MM.1S (cell line): Measurements from ENCODE around the gene SORT1.

Source experiments
- DNase-seq: peaks from one replicate; pipeline ENCODE4 v3.0.0-alpha.2; 2015
- H2AFZ ChIP-seq: fragments of 300-600 bp; sonication (generic); 2 replicates; pipeline ENCODE4 v1.6.0; 2016; ENCODE audit warnings: antibody characterized with exemption, low read length
- H3F3A ChIP-seq: fragments of 300-600 bp; sonication (generic); 2 replicates; pipeline ENCODE4 v1.6.1; 2016; ENCODE audit warnings: mild to moderate bottlenecking, antibody characterized with exemption, low read length, moderate library complexity, mixed read lengths; ENCODE audit not compliant: insufficient read depth
- H3K27ac ChIP-seq: fragments of 300-600 bp; sonication (generic); 2 replicates; pipeline ENCODE4 v1.5.1; 2016; ENCODE audit warnings: mild to moderate bottlenecking, low read length
- H3K27me3 ChIP-seq: fragments of 300-600 bp; sonication (generic); replicated peaks from 2 replicates; pipeline ENCODE4 v1.6.0; 2016; ENCODE audit warnings: low read length; ENCODE audit not compliant: insufficient read depth
- H3K36me3 ChIP-seq: fragments of 300-600 bp; sonication (generic); replicated peaks from 2 replicates; pipeline ENCODE4 v1.6.1; 2016; ENCODE audit warnings: mild to moderate bottlenecking, low read length, mixed read lengths; ENCODE audit not compliant: insufficient read depth
- H3K4me1 ChIP-seq: fragments of 300-600 bp; sonication (generic); 2 replicates; pipeline ENCODE4 v1.6.1; 2016; ENCODE audit warnings: low read length, mixed read lengths
- H3K4me2 ChIP-seq: fragments of 300-600 bp; sonication (generic); 2 replicates; pipeline ENCODE4 v1.6.0; 2016; ENCODE audit warnings: low read depth, low read length
- H3K4me3 ChIP-seq: fragments of 300-600 bp; sonication (generic); 2 replicates; pipeline ENCODE4 v1.5.1; 2016; ENCODE audit warnings: low read length, mixed read lengths
- H3K79me2 ChIP-seq: fragments of 300-600 bp; sonication (generic); 2 replicates; pipeline ENCODE4 v1.6.1; 2016; ENCODE audit warnings: mixed run types, low read length, mixed read lengths
- H3K9ac ChIP-seq: fragments of 300-600 bp; sonication (generic); 2 replicates; pipeline ENCODE4 v1.6.1; 2016; ENCODE audit warnings: low read length, mixed read lengths
- H3K9me2 ChIP-seq: fragments of 300-600 bp; sonication (generic); replicated peaks from 2 replicates; pipeline ENCODE4 v1.6.1; 2016; ENCODE audit warnings: mild to moderate bottlenecking, low read length, mixed read lengths; ENCODE audit not compliant: insufficient read depth
- H3K9me3 ChIP-seq: fragments of 300-600 bp; sonication (generic); replicated peaks from 2 replicates; pipeline ENCODE4 v1.6.1; 2016; ENCODE audit warnings: mild to moderate bottlenecking, low read length, mixed read lengths; ENCODE audit not compliant: insufficient read depth
- H4K20me1 ChIP-seq: fragments of 300-600 bp; sonication (generic); 2 replicates; pipeline ENCODE4 v1.6.1; 2016; ENCODE audit warnings: mild to moderate bottlenecking, low read length, moderate library complexity, mixed read lengths; ENCODE audit not compliant: insufficient read depth
- EZH2 ChIP-seq: fragments of 300-600 bp; sonication (generic); optimal IDR thresholded peaks from 2 replicates; pipeline ENCODE3; 2017; ENCODE audit warnings: low read depth, mild to moderate bottlenecking, antibody characterized with exemption, low read length, mixed read lengths
- EZH2phosphoT487 ChIP-seq: fragments of 300-600 bp; sonication (generic); IDR thresholded peaks from 2 replicates; pipeline ENCODE4 v1.6.1; 2018; ENCODE audit warnings: antibody characterized with exemption, low read length
- TF ChIP-seq, protein P1 (sequence below): fragments of 300-600 bp; sonication (generic); IDR thresholded peaks from 2 replicates; pipeline ENCODE4 v1.5.1; 2016; ENCODE audit warnings: antibody characterized with exemption, low read length, mixed read lengths

The SORT1 gene

DNA sequence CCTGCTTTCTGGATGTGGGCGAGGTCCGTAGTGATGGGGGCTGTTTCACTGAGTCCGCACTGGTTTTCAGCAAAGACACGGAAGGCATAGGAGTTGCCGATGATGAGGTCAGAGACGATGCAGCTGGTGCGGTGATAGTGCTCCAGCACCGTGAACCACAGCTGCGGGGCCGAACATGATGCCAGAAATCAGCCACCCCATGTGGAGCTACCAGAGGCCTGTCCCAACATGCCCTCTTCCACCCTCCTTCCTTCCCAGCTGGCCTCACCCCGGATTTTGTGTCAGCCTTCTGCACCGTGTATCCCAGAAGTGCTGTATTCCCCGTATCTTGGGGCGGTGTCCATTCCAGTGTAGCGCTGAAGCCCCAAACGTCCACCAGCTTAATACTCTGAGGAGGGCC lies 100.9 kb downstream of the SORT1 start:
- H3K9me2 ChIP-seq: no peaks in the 10 kb centered on the region
- H4K20me1 ChIP-seq: no peaks in the 10 kb centered on the region
- H3K27me3 ChIP-seq: no peaks in the 10 kb centered on the region
- no peak overlapping the region for H3K4me2 ChIP-seq
- H2AFZ ChIP-seq: no peak overlapping the region
- DNase-seq: no peak
- no peaks in the 10 kb centered on the region for H3K79me2 ChIP-seq
- no peaks in the 10 kb centered on the region for H3K9me3 ChIP-seq
- H3K9ac ChIP-seq: no peak overlapping the region
- no peaks in the 10 kb centered on the region for H3K36me3 ChIP-seq
- H3K4me3 ChIP-seq: no peak overlapping the region
- no peak for TF ChIP-seq EZH2
- TF ChIP-seq, protein P1, sequence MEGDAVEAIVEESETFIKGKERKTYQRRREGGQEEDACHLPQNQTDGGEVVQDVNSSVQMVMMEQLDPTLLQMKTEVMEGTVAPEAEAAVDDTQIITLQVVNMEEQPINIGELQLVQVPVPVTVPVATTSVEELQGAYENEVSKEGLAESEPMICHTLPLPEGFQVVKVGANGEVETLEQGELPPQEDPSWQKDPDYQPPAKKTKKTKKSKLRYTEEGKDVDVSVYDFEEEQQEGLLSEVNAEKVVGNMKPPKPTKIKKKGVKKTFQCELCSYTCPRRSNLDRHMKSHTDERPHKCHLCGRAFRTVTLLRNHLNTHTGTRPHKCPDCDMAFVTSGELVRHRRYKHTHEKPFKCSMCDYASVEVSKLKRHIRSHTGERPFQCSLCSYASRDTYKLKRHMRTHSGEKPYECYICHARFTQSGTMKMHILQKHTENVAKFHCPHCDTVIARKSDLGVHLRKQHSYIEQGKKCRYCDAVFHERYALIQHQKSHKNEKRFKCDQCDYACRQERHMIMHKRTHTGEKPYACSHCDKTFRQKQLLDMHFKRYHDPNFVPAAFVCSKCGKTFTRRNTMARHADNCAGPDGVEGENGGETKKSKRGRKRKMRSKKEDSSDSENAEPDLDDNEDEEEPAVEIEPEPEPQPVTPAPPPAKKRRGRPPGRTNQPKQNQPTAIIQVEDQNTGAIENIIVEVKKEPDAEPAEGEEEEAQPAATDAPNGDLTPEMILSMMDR: no peak
- no peak for TF ChIP-seq EZH2phosphoT487
- H3K4me1 ChIP-seq: no peaks in the 10 kb centered on the region
- no peak overlapping the region for H3K27ac ChIP-seq
- H3F3A ChIP-seq: no peaks in the 10 kb centered on the region

DNA sequence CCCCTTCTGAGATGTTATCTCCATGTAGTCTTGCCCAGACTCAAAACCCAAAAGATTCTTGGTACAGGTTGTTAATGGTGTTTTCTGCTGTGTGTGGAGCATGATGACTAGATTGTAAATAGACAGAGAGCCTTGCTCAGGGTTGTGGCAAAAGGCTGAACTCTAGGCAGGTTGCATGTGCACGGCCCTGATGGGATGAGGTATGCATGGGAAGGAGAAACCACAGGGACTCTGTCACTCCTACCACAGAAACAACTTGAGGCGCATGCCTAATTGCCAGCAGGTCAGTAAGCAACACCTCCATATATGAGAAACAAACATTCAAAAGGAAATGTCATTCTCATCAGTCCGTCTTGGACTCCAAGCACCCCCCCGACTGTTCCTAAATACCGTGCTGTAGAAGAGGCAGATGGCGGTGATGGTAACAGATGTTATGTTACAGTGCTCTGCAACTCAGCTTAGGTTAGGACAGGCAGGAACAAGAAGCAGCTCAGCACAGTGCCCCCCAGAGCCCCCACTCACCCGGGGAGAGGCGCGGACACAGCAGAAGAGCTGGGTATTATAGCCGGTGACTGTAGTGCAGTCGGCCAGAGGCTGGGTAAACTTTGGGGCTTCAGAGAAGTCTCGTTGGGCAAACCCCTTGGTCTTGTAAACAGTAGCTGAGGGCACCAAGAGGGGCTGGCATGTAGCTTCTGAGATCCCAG lies 101.9 kb downstream of the SORT1 start:
- no peak overlapping the region for H3K9ac ChIP-seq
- no peaks in the 10 kb centered on the region for H3K9me3 ChIP-seq
- no peak overlapping the region for H3K4me3 ChIP-seq
- no peaks in the 10 kb centered on the region for H3K27me3 ChIP-seq
- no peaks in the 10 kb centered on the region for H3K36me3 ChIP-seq
- H3F3A ChIP-seq: no peaks in the 10 kb centered on the region
- no peak for DNase-seq
- no peaks in the 10 kb centered on the region for H3K4me1 ChIP-seq
- H2AFZ ChIP-seq: no peak overlapping the region
- no peaks in the 10 kb centered on the region for H3K79me2 ChIP-seq
- no peak overlapping the region for H3K27ac ChIP-seq
- no peaks in the 10 kb centered on the region for H3K9me2 ChIP-seq
- no peaks in the 10 kb centered on the region for H4K20me1 ChIP-seq
- no peak overlapping the region for H3K4me2 ChIP-seq
- TF ChIP-seq EZH2phosphoT487 (no peak), EZH2 (no peak)

DNA sequence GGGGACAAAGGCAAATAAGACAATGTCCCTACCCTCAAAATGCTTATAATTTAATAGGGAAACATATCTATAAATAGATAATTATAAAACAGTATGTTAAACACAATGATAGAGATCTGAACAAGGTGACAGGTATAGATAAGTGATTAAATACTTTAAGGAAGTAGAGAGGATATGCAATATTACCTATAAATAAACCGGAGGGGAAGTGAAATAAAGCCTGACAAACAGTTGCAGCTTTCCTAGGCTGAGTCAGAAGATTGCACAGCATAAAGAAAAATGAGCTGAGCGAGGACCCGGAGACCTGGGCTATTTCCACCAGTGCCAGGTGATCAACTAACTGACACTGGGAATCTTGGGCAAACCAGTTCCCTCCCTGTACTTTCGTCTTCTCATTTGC lies 103.2 kb downstream of the SORT1 start:
- no peak for DNase-seq
- H3K9me3 ChIP-seq: no peaks in the 10 kb centered on the region
- no peaks in the 10 kb centered on the region for H4K20me1 ChIP-seq
- H3K9ac ChIP-seq: no peak overlapping the region
- no peaks in the 10 kb centered on the region for H3K79me2 ChIP-seq
- no peaks in the 10 kb centered on the region for H3F3A ChIP-seq
- H3K4me1 ChIP-seq: no peaks in the 10 kb centered on the region
- no peaks in the 10 kb centered on the region for H3K36me3 ChIP-seq
- H3K27ac ChIP-seq: no peak overlapping the region
- H3K27me3 ChIP-seq: no peaks in the 10 kb centered on the region
- H3K4me2 ChIP-seq: no peak overlapping the region
- no peaks in the 10 kb centered on the region for H3K9me2 ChIP-seq
- TF ChIP-seq, protein P1: no peak
- TF ChIP-seq EZH2phosphoT487: no peak
- no peak overlapping the region for H3K4me3 ChIP-seq
- no peak overlapping the region for H2AFZ ChIP-seq

DNA sequence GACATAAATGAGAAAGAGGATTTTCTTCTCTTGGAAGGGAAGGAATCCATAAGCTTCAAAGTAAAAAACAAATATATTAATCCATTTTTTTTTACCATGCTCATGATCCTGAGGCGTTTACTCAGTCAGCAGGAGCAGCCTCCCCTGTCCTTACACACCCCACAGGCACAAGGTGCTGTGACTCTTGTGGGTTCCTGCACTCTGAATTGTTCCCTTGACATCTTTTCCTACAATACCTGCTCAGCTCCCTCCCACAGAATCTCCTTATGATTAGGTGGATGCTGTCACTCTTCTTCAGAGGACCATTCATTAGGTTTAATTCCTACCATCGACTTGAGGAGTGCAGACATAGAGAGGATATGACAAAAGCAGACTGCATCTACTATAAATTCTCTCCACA lies 104.7 kb downstream of the SORT1 start:
- Histone ChIP-seq H3K4me3 (no peak overlapping the region), H3K9me2 (no peaks in the 10 kb centered on the region), H3K27me3 (no peaks in the 10 kb centered on the region), H2AFZ (no peak overlapping the region), H4K20me1 (no peaks in the 10 kb centered on the region), H3K9me3 (no peaks in the 10 kb centered on the region), H3K4me1 (no peaks in the 10 kb centered on the region), H3K27ac (no peak overlapping the region), H3K4me2 (no peak overlapping the region), H3K9ac (no peak overlapping the region), H3F3A (no peaks in the 10 kb centered on the region), H3K36me3 (no peaks in the 10 kb centered on the region), H3K79me2 (no peaks in the 10 kb centered on the region)
- TF ChIP-seq EZH2 (no peak), EZH2phosphoT487 (no peak)
- TF ChIP-seq, protein P1: no peak
- DNase-seq: no peak
